ENCODE data around the gene CR2. TPM values are rescaled to one million over a fixed set of nuclear protein-coding genes. Genes with fewer than 3 reads are reported as not detected.
"Not testable (repeated sequence)": the region's sequence is repeated elsewhere in the genome, so short reads cannot be mapped to it uniquely, and the experiment has no call there.

Gene CR2
- total RNA-seq, 1 donor from 2014 or later = not detected

- DNase-seq = no peak
Observed at GRCh38 chr1:207514890-207515289, 60.8 kb downstream of the CR2 start.

GRCh38 chr1:207516729-207517128 is 62.6 kb downstream of the CR2 start:
- DNase-seq = no peak

- DNase-seq = no peak
Observed at GRCh38 chr1:207518608-207519236, 64.6 kb downstream of the CR2 start.

GRCh38 chr1:207519505-207520399 is 65.6 kb downstream of the CR2 start:
- DNase-seq = no peak

DNA sequence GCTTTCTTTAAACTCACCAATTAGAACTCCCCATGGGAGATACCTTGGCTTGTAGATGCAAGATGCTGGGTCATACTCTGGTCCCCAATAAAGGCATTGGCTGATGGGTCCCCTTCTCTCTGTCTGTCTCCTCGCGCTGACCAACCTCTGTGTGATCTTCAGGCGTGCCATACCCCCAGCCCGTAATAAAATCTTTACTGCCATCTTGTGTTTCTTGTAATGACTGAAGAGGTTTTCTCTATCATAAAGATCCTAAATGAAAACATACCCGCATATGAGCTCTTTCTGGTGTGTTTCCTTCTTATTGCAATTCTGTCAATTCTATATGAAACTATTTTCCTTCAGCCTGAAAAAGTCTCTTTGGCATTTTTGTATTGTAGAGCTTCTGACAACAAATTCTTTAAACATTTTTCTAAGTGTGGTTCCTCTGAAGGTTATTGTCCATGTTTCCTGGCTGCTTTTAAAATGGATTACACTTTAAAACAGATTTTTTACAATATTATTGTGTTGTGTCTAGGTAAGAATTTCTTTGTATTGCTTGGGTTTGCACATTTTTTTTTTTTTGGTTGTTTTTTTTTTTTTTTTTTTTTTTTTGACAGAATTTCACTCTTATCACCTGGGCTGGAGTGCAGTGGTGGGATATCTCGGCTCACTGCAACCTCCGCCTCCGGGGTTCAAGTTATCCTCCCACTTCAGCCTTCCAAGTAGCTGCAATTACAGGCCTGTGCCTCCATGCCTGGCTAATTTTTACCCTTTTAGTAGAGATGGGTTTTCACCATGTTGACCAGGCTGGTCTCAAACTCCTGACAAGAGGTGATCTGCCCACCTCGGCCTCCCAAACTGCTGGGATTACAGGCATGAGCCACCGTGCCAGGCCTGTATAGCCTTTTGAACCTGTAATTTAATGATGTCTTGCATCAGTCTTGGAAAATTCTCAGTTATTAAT is 66.5 kb downstream of the CR2 start:
- not testable (repeated sequence) for DNase-seq

- not testable (repeated sequence) for DNase-seq
Observed at GRCh38 chr1:207525239-207525638, 71.1 kb downstream of the CR2 start.

DNA sequence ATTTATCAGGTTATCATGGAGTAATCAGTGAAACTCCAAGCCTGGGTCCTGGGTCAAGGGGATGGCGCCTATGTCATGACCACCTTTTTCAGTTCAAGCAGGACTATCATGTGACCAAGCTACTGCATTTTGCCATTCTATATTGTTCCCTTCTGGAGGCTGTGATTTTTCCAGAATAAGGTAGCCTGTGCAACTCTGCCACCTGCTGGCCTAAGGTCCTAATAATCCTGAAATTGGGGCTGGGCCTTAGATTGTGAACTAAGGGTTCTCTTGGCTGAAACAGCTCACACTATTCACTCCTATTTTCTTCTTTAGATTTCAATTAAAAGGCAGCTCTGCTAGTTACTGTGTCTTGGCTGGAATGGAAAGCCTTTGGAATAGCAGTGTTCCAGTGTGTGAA is 74.3 kb downstream of the CR2 start:
- not testable (repeated sequence) for DNase-seq

- not testable (repeated sequence) for DNase-seq
Observed at GRCh38 chr1:207536263-207536662, 82.1 kb downstream of the CR2 start.

Other genes with a start within 250 kb of the CR2 start
- 87.5 and 130 TPM in 2 replicates for gene CD55, start 132.7 kb upstream of the CR2 start, total RNA-seq
- gene CR1, start 41.8 kb downstream of the CR2 start, total RNA-seq = not detected in 2 replicates
- gene CR1L, start 190.8 kb downstream of the CR2 start, total RNA-seq = 0.14 TPM in 1 of 2 replicates, not detected in the other